Parathyroid adenoma (tissue), 2 donors: Measurements from ENCODE around the gene RNF121.

Experiments used
- H2AFZ ChIP-seq: fragments of 300-600 bp; sonication (generic); one replicate; pipeline ENCODE4 v1.7.0; 2017; ENCODE audit warnings: antibody characterized with exemption, mild to moderate bottlenecking
- H3K27ac ChIP-seq: fragments of 300-600 bp; sonication (generic); one replicate; pipeline ENCODE4 v1.7.0; 2017
- H3K27me3 ChIP-seq: fragments of 300-600 bp; sonication (generic); one replicate; pipeline ENCODE4 v1.7.0; 2017; ENCODE audit warnings: low read length; ENCODE audit not compliant: control insufficient read depth, insufficient read depth
- H3K36me3 ChIP-seq: fragments of 300-600 bp; sonication (generic); one replicate; pipeline ENCODE4 v1.7.0; 2017; ENCODE audit warnings: low read length; ENCODE audit not compliant: control insufficient read depth, insufficient read depth
- H3K4me1 ChIP-seq: fragments of 300-600 bp; sonication (generic); one replicate; pipeline ENCODE4 v1.7.0; 2017; ENCODE audit warnings: control low read depth
- H3K4me2 ChIP-seq: fragments of 300-600 bp; sonication (generic); one replicate; pipeline ENCODE4 v1.7.0; 2017; ENCODE audit warnings: low read length
- H3K4me3 ChIP-seq: fragments of 300-600 bp; sonication (generic); one replicate; pipeline ENCODE4 v1.7.0; 2017; ENCODE audit warnings: low read depth, low read length
- H3K79me2 ChIP-seq: fragments of 300-600 bp; sonication (generic); one replicate; pipeline ENCODE4 v1.7.0; 2017; ENCODE audit warnings: control low read depth
- H3K9ac ChIP-seq: fragments of 300-600 bp; sonication (generic); one replicate; pipeline ENCODE4 v1.7.0; 2017; ENCODE audit warnings: mild to moderate bottlenecking
- H3K9me3 ChIP-seq: fragments of 300-600 bp; sonication (generic); one replicate; pipeline ENCODE4 v1.7.0; 2017; ENCODE audit warnings: low read length; ENCODE audit not compliant: control insufficient read depth
- TF ChIP-seq, protein P1 (sequence below): fragments of 300-600 bp; sonication (generic); IDR thresholded peaks from one replicate; pipeline ENCODE4 v1.7.0; 2017; ENCODE audit warnings: antibody characterized with exemption, mild to moderate bottlenecking
- donor health status: primary hyperparathyroidism.

Gene RNF121

DNA sequence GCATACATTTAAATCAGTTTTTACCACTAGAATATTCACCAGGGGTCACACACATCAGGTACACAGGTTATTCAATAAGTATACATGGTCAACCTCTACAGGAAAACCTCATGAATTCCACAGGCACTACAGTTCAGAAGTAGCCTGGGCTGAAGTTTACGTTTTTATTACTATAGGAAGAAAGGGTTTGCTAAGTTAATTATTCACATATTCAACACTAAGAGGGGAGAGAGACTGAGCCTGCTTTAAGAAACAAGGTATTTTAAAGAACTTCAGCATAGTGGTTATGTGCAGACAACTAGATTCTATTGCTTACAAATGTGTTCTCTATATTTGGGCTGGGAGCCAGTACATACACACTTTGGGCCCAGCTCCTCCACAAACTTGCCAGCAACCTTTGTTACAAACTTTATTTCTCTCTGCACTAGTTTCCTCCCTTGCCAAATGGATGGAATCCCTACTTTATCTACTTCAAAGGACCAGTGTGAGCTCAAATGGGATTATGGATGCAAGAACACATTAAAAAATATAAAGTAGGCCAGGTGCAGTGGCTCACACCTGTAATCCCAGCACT, 101.7 kb downstream of the RNF121 start:
- H3K4me3 ChIP-seq, result no peak overlapping the region
- H3K4me1 ChIP-seq, result peaks cover 4% of the 10 kb centered on the region
- H3K9me3 ChIP-seq, result no peaks in the 10 kb centered on the region
- H3K9ac ChIP-seq, result no peak overlapping the region
- H3K36me3 ChIP-seq, result no peaks in the 10 kb centered on the region
- H3K4me2 ChIP-seq, result no peak overlapping the region
- peaks cover 22% of the 10 kb centered on the region for H3K79me2 ChIP-seq
- H3K27ac ChIP-seq, result no peak overlapping the region
- no peak overlapping the region for H2AFZ ChIP-seq
- TF ChIP-seq, protein P1, sequence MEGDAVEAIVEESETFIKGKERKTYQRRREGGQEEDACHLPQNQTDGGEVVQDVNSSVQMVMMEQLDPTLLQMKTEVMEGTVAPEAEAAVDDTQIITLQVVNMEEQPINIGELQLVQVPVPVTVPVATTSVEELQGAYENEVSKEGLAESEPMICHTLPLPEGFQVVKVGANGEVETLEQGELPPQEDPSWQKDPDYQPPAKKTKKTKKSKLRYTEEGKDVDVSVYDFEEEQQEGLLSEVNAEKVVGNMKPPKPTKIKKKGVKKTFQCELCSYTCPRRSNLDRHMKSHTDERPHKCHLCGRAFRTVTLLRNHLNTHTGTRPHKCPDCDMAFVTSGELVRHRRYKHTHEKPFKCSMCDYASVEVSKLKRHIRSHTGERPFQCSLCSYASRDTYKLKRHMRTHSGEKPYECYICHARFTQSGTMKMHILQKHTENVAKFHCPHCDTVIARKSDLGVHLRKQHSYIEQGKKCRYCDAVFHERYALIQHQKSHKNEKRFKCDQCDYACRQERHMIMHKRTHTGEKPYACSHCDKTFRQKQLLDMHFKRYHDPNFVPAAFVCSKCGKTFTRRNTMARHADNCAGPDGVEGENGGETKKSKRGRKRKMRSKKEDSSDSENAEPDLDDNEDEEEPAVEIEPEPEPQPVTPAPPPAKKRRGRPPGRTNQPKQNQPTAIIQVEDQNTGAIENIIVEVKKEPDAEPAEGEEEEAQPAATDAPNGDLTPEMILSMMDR, result no peak
- no peaks in the 10 kb centered on the region for H3K27me3 ChIP-seq

DNA sequence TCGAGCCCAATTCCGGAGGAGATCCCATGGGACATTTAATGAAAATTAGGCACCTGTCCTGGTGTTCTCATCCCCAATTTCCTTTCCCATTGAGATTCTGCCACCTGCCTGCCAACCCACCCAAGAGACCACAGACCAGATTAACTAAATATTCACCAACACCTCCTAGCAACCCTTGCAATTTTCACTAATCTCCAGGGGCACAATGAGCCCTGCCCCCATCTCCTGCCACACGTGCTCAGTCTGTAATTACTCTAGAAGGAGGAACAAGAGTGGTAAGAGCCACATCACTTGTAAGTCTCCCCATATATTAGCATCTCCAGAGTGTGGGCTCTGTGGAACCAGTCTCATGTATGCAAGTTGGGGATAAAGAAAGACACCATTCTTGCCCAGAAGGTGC, 107.8 kb downstream of the RNF121 start:
- Histone ChIP-seq H3K9ac (no peak overlapping the region), H3K4me1 (peaks cover 23% of the 10 kb centered on the region)

DNA sequence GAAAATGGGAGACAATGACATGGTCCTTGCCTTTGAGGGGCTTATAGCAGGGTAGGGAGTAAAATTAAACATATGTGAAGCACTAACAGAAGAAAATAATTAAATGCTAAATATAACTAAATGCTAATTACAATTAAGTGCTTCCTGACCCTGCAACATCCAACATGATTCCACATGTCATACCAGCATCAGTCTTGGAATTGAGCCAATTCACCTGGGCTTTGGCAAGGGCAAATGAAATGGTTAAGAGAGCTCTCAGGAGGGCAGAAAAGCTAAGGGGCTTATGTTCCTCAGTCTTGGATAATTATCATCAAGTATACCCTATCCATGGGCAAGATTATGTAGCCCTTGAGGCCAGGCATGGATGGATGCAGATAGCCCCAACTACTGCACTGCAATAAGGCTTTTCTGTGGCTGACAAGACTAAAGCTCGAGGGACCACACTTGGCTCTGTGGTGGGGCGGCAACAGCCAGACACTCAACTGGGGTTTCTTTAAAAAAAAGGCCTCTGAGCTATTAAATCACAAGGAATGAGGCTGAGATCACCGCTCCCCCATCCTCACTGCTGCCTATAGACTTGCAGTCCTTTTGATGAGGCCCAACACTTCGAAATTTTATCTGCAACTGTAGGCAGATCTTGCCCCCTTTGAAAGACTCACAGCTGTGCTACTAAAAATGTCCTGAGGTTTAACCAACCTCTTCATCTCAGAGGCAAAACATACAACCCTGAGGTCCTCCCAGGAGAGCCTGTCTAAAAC, 108.9 kb downstream of the RNF121 start:
- peak overlapping the region; percentile 88 for H3K4me2 ChIP-seq
- H3K4me3 ChIP-seq, result no peak overlapping the region

More for the DNA sequence above, 107.8 kb downstream of the RNF121 start:
- Histone ChIP-seq H3K36me3 (no peaks in the 10 kb centered on the region), H3K79me2 (peaks cover 41% of the 10 kb centered on the region), H3K27ac (no peak overlapping the region), H3K9me3 (no peaks in the 10 kb centered on the region), H3K27me3 (no peaks in the 10 kb centered on the region), H2AFZ (no peak overlapping the region), H3K4me3 (no peak overlapping the region), H3K4me2 (no peak overlapping the region)
- TF ChIP-seq, protein P1, result no peak

DNA sequence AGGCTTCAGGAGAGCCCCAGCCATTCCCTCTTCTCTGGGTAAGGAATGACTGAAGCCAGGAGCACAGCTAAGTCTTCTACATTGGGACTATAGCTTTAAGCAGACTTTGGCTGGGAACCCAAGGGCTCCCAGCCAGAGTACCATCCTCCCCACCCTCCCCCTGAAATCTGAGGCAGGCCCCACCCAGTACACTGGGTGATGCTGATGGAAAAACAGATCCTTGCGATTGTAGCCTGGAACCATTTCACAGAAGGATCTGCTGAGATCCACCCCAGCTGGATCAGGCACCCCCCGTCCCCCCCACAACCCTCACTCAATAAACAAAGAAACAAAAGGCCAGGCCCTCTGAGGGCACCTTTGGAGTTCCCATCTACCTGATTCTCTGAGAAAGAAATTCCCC, 109.6 kb downstream of the RNF121 start:
- Histone ChIP-seq H3K27me3 (no peaks in the 10 kb centered on the region), H3K36me3 (no peaks in the 10 kb centered on the region), H3K9me3 (no peaks in the 10 kb centered on the region), H3K27ac (peak overlapping the region; percentile 99), H3K4me3 (peak overlapping the region; percentile 80), H3K4me2 (peak overlapping the region; percentile 88), H3K4me1 (peaks cover 30% of the 10 kb centered on the region), H3K9ac (no peak overlapping the region), H3K79me2 (peaks cover 42% of the 10 kb centered on the region), H2AFZ (no peak overlapping the region)
- TF ChIP-seq, protein P1, result no peak

More for the DNA sequence above, 108.9 kb downstream of the RNF121 start:
- no peaks in the 10 kb centered on the region for H3K9me3 ChIP-seq
- no peaks in the 10 kb centered on the region for H3K36me3 ChIP-seq
- H3K9ac ChIP-seq, result no peak overlapping the region
- no peak overlapping the region for H2AFZ ChIP-seq
- peaks cover 41% of the 10 kb centered on the region for H3K79me2 ChIP-seq
- H3K27me3 ChIP-seq, result no peaks in the 10 kb centered on the region
- H3K27ac ChIP-seq, result peak overlapping the region; percentile 99
- TF ChIP-seq, protein P1, result no peak
- H3K4me1 ChIP-seq, result peaks cover 30% of the 10 kb centered on the region
